Vagina (tissue), 2 donors: Measurements from ENCODE around the gene ARID3A.
A peak's percentile ranks its signal among the peaks of the same experiment; 100 is the strongest.

ENCODE experiments used
- POLR2A ChIP-seq, 2 donors: fragments of 450-650 bp; IDR thresholded peaks; one replicate each; pipeline ENCODE4 v1.6.1; 2017; ENCODE audit warnings: antibody characterized with exemption in 2 of 2, mild to moderate bottlenecking in 2 of 2, moderate library complexity in 2 of 2
- POLR2AphosphoS5 ChIP-seq, 2 donors: sonication (generic); formaldehyde crosslinking; IDR thresholded peaks; one replicate each; pipeline ENCODE4 v1.9.0; 2017; ENCODE audit warnings: antibody characterized with exemption in 2 of 2, mild to moderate bottlenecking in 2 of 2, low read depth in 1 of 2; ENCODE audit not compliant: insufficient read depth in 1 of 2
- TF ChIP-seq, protein P1 (sequence below), 3 experiments: fragments of 450-650 bp in 2 of 3; fragments of 200-600 bp in 1 of 3; sonication (generic) in 1 of 3; IDR thresholded peaks; one replicate each; pipeline ENCODE4 v1.5.1; 2017 to 2019; ENCODE audit warnings: antibody characterized with exemption in 3 of 3, mild to moderate bottlenecking in 2 of 3, moderate library complexity in 2 of 3

DNA sequence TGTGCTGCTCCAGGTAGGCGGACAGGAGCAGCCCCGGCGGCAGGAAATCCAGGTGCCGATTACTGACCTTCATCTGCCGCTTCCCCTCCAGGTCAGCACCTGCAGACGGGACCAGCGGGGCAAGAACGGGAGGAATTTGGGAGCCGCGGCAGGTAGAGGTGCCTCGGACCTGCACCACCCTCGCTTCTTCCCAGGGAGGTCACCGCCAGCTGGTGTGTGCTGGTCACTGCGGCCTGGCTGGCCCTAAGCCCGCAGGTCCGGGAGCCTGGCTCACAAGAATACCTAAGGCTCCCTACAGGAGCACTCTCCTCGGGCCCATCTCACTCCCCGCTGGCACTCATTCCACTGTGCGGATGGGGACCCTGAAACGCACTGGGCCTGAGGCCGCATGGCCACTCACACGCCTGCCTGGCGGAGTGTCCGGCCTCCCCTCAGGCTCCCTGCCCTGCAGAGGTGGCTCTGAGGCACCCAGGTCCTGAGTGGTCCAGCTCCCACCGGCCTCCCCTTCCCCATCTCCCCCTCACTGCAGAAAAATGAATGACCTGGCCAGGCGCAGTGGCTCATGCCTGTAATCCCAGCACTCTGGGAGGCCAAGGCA is 28.3 kb upstream of the ARID3A start:
- TF ChIP-seq, protein P1, sequence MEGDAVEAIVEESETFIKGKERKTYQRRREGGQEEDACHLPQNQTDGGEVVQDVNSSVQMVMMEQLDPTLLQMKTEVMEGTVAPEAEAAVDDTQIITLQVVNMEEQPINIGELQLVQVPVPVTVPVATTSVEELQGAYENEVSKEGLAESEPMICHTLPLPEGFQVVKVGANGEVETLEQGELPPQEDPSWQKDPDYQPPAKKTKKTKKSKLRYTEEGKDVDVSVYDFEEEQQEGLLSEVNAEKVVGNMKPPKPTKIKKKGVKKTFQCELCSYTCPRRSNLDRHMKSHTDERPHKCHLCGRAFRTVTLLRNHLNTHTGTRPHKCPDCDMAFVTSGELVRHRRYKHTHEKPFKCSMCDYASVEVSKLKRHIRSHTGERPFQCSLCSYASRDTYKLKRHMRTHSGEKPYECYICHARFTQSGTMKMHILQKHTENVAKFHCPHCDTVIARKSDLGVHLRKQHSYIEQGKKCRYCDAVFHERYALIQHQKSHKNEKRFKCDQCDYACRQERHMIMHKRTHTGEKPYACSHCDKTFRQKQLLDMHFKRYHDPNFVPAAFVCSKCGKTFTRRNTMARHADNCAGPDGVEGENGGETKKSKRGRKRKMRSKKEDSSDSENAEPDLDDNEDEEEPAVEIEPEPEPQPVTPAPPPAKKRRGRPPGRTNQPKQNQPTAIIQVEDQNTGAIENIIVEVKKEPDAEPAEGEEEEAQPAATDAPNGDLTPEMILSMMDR (IDR thresholded peaks at IDR 0.05): no peak
- TF ChIP-seq POLR2A (IDR thresholded peaks at IDR 0.05): no peak
- peak in 1 of 2 donors; percentile 10 for TF ChIP-seq POLR2AphosphoS5 (IDR thresholded peaks at IDR 0.05; ENCODE audit: insufficient read depth in 1 of 2, low read depth in 1 of 2)
